ENCODE data around the gene FLT4. TPM values are rescaled to one million over a fixed set of nuclear protein-coding genes. Genes with fewer than 3 reads are reported as not detected.

The FLT4 gene
- total and polyA plus RNA-seq, 9 of the 15 experiments (the other 6 are each of a cell fraction or from before 2014, with no cell fraction given): 0.01 to 0.42 (median 0.14) TPM; not detected in 2

DNA sequence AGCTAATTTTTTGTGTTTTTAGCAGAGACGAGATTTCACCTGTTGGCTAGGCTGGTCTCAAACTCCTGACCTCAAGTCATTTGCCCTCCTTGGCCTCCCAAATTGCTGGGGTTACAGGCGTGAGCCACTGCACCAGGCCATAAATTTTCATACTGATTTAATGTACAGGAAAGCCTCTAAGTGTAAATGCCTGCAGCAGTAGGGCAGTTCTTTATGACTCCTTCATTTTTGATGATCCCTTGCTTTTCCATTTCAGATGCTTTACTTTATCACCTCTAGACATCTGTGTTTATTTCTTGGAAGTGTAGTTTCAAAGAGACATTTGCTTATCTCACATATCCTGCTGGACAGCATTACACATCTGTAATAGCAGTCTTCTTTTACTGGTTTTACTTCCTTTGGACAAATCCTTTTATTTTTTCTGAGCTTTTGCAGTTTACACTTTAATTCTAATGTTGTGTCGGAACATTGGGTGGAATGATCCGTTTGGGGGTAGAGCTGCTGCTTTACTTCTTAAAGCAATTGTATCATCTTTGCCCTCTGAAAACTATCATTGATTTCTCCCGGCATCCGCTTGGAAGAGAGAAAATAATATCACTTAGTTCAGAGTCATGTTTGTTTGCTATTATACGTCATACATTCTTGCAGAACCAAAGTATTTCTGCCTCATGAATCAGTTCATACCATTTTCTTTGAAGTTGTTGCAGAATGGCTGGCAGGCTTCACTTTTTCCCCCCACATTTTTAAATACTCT, 94.1 kb downstream of the FLT4 start (continued):
- no peak for TF ChIP-seq SRSF1 (IDR thresholded peaks at IDR 0.05; ENCODE audit: low read depth, low read length)
- no peak for TF ChIP-seq HNRNPH1 (optimal IDR thresholded peaks at IDR 0.05; ENCODE audit: low read depth, low read length)
- no peak for TF ChIP-seq CBX5 (IDR thresholded peaks at IDR 0.05; ENCODE audit: borderline replicate concordance, low read depth)
- TF ChIP-seq ZBTB8A (IDR thresholded peaks at IDR 0.05; ENCODE audit: partially characterized antibody): no peak
- no peak for TF ChIP-seq PRMT5 (CRISPR knock-in tag; IDR thresholded peaks at IDR 0.05)
- no peak for TF ChIP-seq SMARCB1 (IDR thresholded peaks at IDR 0.05; ENCODE audit: insufficient read length, low read depth)
- no peak for TF ChIP-seq MIER1 (IDR thresholded peaks at IDR 0.05; ENCODE audit: low read depth)
- TF ChIP-seq TAF1 (IDR thresholded peaks at IDR 0.05; ENCODE audit: control insufficient read depth, extremely low read depth, insufficient read depth, low read length, severe bottlenecking): no peak
- TF ChIP-seq, protein P1, sequence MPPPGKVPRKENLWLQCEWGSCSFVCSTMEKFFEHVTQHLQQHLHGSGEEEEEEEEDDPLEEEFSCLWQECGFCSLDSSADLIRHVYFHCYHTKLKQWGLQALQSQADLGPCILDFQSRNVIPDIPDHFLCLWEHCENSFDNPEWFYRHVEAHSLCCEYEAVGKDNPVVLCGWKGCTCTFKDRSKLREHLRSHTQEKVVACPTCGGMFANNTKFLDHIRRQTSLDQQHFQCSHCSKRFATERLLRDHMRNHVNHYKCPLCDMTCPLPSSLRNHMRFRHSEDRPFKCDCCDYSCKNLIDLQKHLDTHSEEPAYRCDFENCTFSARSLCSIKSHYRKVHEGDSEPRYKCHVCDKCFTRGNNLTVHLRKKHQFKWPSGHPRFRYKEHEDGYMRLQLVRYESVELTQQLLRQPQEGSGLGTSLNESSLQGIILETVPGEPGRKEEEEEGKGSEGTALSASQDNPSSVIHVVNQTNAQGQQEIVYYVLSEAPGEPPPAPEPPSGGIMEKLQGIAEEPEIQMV (tag; conservative IDR thresholded peaks at IDR 0.05; ENCODE audit: low read depth): no peak
- TF ChIP-seq ZNF324 (CRISPR knock-in tag; IDR thresholded peaks at IDR 0.05): 0 out of 2 replicates have a peak, but pooled peaks have one; percentile 7
- TF ChIP-seq, protein P2, sequence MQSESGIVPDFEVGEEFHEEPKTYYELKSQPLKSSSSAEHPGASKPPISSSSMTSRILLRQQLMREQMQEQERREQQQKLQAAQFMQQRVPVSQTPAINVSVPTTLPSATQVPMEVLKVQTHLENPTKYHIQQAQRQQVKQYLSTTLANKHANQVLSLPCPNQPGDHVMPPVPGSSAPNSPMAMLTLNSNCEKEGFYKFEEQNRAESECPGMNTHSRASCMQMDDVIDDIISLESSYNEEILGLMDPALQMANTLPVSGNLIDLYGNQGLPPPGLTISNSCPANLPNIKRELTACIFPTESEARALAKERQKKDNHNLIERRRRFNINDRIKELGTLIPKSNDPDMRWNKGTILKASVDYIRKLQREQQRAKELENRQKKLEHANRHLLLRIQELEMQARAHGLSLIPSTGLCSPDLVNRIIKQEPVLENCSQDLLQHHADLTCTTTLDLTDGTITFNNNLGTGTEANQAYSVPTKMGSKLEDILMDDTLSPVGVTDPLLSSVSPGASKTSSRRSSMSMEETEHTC (IDR thresholded peaks at IDR 0.05): 0 out of 2 replicates have a peak, but pooled peaks have one; percentile 57
- TF ChIP-seq RBBP5 (IDR thresholded peaks at IDR 0.05; ENCODE audit: borderline replicate concordance, insufficient read depth, low read length, poor library complexity, severe bottlenecking): peak; percentile 82
- TF ChIP-seq RBM15 (IDR thresholded peaks at IDR 0.05; ENCODE audit: insufficient read depth, low read length): no peak
- no peak for TF ChIP-seq SMARCA5 (IDR thresholded peaks at IDR 0.05)
- TF ChIP-seq, protein P3, sequence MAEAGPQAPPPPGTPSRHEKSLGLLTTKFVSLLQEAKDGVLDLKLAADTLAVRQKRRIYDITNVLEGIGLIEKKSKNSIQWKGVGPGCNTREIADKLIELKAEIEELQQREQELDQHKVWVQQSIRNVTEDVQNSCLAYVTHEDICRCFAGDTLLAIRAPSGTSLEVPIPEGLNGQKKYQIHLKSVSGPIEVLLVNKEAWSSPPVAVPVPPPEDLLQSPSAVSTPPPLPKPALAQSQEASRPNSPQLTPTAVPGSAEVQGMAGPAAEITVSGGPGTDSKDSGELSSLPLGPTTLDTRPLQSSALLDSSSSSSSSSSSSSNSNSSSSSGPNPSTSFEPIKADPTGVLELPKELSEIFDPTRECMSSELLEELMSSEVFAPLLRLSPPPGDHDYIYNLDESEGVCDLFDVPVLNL (CRISPR knock-in tag; IDR thresholded peaks at IDR 0.05; ENCODE audit: low read depth): no peak
- peak; percentile 57 for TF ChIP-seq CXXC5 (CRISPR knock-in tag; IDR thresholded peaks at IDR 0.05)
- no peak for TF ChIP-seq RB1 (IDR thresholded peaks at IDR 0.05; ENCODE audit: low read depth)
- TF ChIP-seq, protein P4, sequence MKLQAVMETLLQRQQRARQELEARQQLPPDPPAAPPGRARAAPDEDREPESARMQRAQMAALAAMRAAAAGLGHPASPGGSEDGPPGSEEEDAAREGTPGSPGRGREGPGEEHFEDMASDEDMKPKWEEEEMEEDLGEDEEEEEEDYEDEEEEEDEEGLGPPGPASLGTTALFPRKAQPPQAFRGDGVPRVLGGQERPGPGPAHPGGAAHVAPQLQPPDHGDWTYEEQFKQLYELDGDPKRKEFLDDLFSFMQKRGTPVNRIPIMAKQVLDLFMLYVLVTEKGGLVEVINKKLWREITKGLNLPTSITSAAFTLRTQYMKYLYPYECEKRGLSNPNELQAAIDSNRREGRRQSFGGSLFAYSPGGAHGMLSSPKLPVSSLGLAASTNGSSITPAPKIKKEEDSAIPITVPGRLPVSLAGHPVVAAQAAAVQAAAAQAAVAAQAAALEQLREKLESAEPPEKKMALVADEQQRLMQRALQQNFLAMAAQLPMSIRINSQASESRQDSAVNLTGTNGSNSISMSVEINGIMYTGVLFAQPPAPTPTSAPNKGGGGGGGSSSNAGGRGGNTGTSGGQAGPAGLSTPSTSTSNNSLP (IDR thresholded peaks at IDR 0.05; ENCODE audit: borderline replicate concordance, low read depth, low read length): peak; percentile 94
- no peak for TF ChIP-seq SRF (CRISPR knock-in tag; IDR thresholded peaks at IDR 0.05)
- TF ChIP-seq RAD51 (IDR thresholded peaks at IDR 0.05; ENCODE audit: borderline replicate concordance, low read depth): peak; percentile 38; the same call in 1 of the 2 replicates
- TF ChIP-seq NCOA2 (IDR thresholded peaks at IDR 0.05; ENCODE audit: partially characterized antibody in 2 of 2): peak; percentile 54 to 96
- no peak for TF ChIP-seq LARP7 (IDR thresholded peaks at IDR 0.05)
- TF ChIP-seq ZNF507 (tag; conservative IDR thresholded peaks at IDR 0.05): no peak
